IPS-15b (cell line): Measurements from ENCODE around the gene FOXS1.

Experiments used
- H3K27me3 ChIP-seq: one replicate; pipeline ENCODE4 v1.6.1; 2013; ENCODE audit warnings: low read length; ENCODE audit not compliant: control insufficient read depth, insufficient read depth
- H3K36me3 ChIP-seq: one replicate; pipeline ENCODE4 v1.6.1; 2013; ENCODE audit warnings: low read length; ENCODE audit not compliant: control insufficient read depth, insufficient read depth
- H3K4me1 ChIP-seq: one replicate; pipeline ENCODE4 v1.6.1; 2013; ENCODE audit warnings: mild to moderate bottlenecking, low read length; ENCODE audit not compliant: control insufficient read depth, insufficient read depth
- H3K4me3 ChIP-seq: one replicate; pipeline ENCODE4 v1.5.1; 2013; ENCODE audit warnings: low read depth, low read length
- H3K9ac ChIP-seq: one replicate; pipeline ENCODE4 v1.6.1; 2013; ENCODE audit warnings: low read depth, mild to moderate bottlenecking, low read length
- H3K9me3 ChIP-seq: one replicate; pipeline ENCODE4 v1.6.1; 2013; ENCODE audit warnings: mild to moderate bottlenecking, low read length; ENCODE audit not compliant: control insufficient read depth, insufficient read depth

Gene FOXS1

DNA sequence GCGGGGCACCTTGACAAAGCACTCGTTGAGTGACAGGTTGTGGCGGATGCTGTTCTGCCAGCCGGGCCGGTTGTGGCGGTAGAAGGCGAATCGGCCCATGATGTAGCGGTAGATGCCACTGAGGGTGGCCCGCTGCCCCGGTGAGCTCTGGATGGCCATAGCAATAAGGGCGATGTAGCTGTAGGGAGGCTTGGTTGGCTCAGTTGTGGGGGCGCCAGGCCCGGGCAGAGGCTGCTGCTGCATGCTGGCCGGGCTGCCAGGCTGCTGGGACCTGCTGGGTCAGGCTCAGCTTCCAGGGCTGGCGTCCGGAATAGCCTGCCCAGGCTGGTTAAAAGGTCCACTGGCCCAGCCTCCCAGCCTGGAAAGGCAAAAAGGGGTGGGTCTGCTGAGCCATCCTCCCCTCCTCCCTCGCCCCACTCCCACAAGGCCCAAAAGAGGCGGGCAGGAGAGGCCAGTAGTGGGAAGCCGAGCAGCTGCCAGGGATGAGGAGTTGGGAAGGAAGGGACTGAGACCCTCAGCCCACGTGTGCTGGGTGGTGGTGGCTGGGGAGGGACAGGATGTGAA is at the start of gene FOXS1:
Gene FOXS1, minus strand, starts transcription at position 305 of the 564 bp plus-strand sequence. Its CDS starts 62 bp downstream, at position 243.
- Histone ChIP-seq H3K27me3 (peaks cover 25% of the 10 kb centered on the region), H3K9me3 (no peaks in the 10 kb centered on the region), H3K4me1 (peaks cover 3% of the 10 kb centered on the region), H3K4me3 (no peak within 1 kb of the TSS), H3K36me3 (no peaks in the 10 kb centered on the region), H3K9ac (no peak within 1 kb of the TSS)

DNA sequence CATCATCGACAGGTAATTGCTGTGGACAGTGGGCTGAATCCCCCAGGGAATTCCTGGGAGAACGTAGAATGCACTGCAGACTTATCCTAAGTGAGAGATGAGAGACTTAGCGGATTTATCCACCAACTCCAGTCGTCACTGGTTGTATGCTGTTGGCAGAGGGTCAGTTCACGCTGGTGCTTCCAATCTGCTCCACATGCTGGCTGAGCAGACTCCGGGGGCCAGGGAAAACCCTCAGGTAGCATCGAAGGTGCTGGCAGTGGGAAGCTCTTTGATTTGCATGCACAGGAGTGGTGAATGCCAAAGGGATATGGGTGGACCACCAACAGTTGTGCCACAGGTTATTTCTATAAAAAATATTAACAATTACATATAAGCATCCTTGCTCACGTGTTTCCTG is 45.2 kb upstream of the FOXS1 start:
- Histone ChIP-seq H3K9me3 (no peaks in the 10 kb centered on the region), H3K4me1 (peaks cover under 1% of the 10 kb centered on the region), H3K36me3 (no peaks in the 10 kb centered on the region), H3K4me3 (no peak overlapping the region), H3K9ac (no peak overlapping the region), H3K27me3 (no peaks in the 10 kb centered on the region)

DNA sequence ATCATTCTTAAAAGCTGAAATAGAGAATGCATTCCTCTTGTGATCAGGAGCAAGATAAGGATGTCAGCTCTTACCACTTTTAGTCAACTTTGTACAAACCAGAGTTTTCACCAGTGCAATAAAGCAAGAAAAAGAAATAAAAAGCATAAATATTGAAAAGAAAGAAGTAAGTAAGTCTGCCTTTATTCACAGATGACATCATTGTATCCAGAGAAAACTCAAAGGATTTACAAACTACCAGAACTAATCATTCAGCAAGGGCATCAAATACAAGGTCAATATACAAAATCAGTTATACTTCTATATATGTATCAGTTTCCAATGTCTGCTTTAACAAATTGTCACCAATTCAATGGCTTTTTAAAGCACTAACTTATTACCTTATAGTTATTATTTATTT is 38.4 kb upstream of the FOXS1 start:
- Histone ChIP-seq H3K4me3 (no peak overlapping the region), H3K27me3 (no peaks in the 10 kb centered on the region), H3K4me1 (peaks cover 2% of the 10 kb centered on the region), H3K9me3 (no peaks in the 10 kb centered on the region), H3K9ac (no peak overlapping the region), H3K36me3 (no peaks in the 10 kb centered on the region)

DNA sequence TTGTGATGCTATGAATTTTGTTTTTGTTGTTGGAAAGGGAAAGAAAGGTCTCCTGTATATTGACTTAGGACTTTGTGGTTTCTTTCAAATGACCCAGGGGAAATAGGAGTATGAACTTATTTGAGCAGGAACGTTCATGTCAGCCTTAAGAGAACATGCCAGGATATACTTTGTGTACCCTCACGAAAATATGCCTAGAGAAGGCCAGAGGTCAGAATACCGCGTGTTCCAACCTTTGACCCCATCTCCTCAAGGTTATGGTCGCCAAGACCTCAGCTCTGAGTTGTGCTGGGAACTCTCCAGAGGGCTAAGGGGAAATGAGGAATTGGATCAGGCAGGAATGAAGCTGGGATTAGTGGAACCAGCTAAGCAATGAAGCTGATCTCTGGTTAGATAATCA is 36.5 kb upstream of the FOXS1 start:
- H3K4me3 ChIP-seq, result no peak overlapping the region
- H3K27me3 ChIP-seq, result no peaks in the 10 kb centered on the region
- no peaks in the 10 kb centered on the region for H3K9me3 ChIP-seq
- H3K36me3 ChIP-seq, result no peaks in the 10 kb centered on the region
- peaks cover 2% of the 10 kb centered on the region for H3K4me1 ChIP-seq
- H3K9ac ChIP-seq, result no peak overlapping the region

DNA sequence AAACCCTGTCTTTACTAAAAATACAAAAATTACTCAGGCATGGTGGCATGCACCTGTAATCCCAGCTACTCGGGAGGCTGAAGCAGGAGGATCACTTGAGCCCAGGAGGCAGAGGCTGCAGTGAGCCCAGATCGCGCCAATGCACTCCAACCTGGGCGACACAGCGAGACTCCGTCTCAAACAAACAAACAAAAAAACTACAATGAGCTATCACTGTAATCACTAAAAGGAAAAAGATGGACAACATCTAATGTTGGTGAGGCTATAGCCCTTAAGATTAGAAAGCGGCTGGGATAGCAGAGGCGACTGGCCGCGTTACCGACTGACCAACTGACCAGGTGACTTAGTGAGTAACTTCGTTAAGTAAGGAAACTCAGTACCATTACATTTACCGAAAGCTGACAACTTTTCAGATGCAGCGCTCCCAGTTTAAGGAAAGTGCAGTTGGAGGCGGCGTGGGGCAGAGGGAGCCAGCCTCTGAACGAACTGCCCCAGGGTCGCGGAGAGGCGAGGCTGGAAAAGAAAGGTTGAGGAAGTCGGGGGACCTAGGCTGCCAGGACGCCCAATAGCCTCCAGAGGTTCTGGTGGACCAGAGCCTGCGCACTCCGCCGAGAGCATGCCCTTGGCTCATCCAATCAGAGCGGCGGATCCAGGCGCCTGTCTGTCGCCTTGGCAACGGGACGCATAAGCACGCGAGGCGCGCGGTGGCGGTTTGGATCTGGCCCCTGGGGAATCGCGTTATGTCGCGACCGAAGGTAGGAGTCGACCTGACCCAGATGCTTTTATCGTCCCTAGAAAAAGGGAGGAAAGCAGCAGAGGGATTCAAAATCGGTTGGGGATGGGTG is 34.0 kb upstream of the FOXS1 start:
- H3K9me3 ChIP-seq, result no peaks in the 10 kb centered on the region
- H3K27me3 ChIP-seq, result no peaks in the 10 kb centered on the region
- peak overlapping the region; percentile 86 for H3K4me3 ChIP-seq
- no peaks in the 10 kb centered on the region for H3K36me3 ChIP-seq
- H3K9ac ChIP-seq, result peak overlapping the region; percentile 51
- H3K4me1 ChIP-seq, result no peaks in the 10 kb centered on the region

DNA sequence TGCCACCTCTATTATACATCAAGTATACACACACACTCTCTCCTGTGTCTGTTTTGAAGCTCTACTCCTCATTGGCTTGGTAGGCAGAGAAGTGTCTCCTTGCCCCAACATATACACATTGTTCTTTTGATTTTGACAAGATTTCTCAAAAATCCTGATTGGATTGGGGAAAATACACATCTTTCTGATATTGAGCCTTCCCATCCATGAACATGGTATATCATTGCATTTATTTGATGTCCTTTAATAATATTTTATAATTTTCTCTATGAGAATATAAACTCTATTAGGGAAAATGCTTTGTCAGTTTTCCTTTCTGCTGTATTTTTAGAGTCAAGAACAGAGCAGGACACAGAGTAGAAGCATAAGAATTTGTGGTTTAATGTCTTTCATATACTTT is 32.3 kb upstream of the FOXS1 start:
- no peaks in the 10 kb centered on the region for H3K9me3 ChIP-seq
- no peak overlapping the region for H3K9ac ChIP-seq
- H3K4me1 ChIP-seq, result no peaks in the 10 kb centered on the region
- H3K4me3 ChIP-seq, result no peak overlapping the region
- no peaks in the 10 kb centered on the region for H3K27me3 ChIP-seq
- H3K36me3 ChIP-seq, result no peaks in the 10 kb centered on the region

DNA sequence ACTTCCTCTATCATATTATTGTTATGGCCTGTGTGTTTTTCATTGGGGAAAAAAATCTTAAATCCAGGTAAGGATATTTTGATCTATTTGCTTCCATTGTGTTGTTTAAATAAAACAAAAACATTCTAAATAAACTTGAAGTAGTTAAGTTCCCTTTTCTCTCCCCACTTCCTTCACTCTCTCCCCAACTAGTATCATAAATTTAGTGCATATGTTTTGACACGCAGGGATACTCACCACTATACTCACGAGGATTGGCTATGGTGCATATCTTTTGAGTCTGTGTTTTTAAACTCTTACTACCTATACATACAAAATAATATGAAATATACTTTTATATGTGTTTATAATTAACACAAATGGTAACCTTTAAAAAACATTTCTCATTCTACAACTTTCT is 30.3 kb upstream of the FOXS1 start:
- Histone ChIP-seq H3K36me3 (no peaks in the 10 kb centered on the region), H3K9me3 (no peaks in the 10 kb centered on the region), H3K4me3 (no peak overlapping the region), H3K27me3 (peaks cover 9% of the 10 kb centered on the region), H3K4me1 (peaks cover 4% of the 10 kb centered on the region), H3K9ac (no peak overlapping the region)

DNA sequence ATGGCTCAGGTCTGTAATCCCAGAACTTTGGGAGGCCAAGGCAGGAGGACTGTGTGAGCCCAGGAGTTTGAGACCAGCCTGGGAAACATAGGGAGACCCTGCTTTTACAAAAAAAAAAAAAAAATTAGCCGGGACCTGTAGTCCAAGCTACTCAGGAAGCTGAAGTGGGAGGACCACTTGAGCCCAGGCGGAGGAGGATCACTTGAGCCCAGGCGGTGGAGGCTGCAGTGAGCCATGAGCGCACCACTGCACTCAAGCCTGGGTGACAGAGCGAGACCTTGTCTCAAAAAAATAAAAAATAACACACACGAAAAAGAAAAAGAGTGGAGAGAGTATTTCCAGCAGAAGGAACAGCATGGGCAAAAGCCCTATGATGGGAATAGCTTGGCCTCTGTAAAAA is 27.0 kb upstream of the FOXS1 start:
- Histone ChIP-seq H3K9me3 (no peaks in the 10 kb centered on the region), H3K36me3 (no peaks in the 10 kb centered on the region), H3K9ac (no peak overlapping the region), H3K27me3 (peaks cover 23% of the 10 kb centered on the region), H3K4me3 (no peak overlapping the region), H3K4me1 (peaks cover 4% of the 10 kb centered on the region)

DNA sequence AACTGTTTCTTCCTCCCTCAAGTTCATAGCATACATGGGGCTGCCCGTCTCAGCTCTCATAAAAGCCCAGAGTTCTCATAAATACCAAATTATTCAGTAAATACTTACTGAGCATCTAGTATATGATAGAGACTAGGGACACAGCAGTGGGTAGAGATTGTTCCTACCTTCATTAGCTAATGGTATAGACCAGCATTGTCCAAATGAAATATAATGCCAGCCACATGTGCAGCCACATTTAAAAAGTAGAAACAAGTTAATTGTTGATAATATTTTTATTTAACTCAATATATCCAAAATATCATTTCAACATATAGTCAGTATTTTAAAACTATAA is 26.2 kb upstream of the FOXS1 start:
- Histone ChIP-seq H3K9me3 (no peaks in the 10 kb centered on the region), H3K27me3 (peaks cover 23% of the 10 kb centered on the region), H3K4me3 (peak overlapping the region; percentile 67), H3K36me3 (no peaks in the 10 kb centered on the region), H3K4me1 (peaks cover 4% of the 10 kb centered on the region), H3K9ac (no peak overlapping the region)

DNA sequence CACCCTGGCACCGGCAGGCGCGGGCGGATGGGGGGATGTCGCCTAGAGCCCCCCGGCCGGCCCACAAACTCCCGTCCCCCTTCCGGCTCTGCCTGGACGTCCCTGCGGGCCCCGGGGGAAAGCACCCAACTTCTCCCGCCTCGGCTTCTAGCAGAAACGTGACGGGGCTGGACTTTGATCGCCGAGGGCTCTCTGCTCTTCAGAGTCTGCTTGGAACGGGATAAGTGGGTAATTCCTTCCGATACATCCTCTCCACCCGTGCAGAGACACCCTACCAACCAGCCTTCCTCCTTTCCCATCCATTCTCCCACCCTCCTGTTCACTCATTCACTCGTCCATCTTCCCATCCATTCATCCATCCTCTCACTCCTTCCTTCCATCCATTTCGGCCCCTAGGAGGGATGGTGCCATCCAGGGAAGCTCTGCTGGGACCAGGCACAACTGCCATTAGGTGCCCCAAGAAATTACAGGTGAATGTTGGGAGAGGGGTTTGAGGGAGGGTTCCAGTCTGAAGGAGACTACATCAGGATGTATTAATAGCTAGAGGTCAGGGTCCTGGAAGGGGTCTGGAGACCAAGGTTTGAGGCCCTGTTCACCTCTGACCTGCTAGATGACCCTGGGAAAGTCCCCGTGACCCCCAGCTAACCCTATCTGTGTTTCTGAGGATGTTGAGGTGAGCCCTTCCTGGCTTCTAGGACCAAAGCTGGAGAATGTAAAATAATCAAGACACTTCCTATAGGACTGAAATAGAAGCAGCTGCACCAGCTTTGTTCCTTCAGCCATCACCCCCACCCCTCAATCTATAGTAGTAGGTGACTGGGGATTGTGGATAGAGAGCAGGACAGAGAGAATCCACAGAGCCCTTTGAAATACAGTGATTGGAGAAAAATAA is 25.6 kb upstream of the FOXS1 start:
- no peaks in the 10 kb centered on the region for H3K9me3 ChIP-seq
- H3K4me1 ChIP-seq, result peaks cover 4% of the 10 kb centered on the region
- peak overlapping the region; percentile 9 for H3K9ac ChIP-seq
- no peaks in the 10 kb centered on the region for H3K36me3 ChIP-seq
- peak overlapping the region; percentile 67 for H3K4me3 ChIP-seq
- H3K27me3 ChIP-seq, result peaks cover 23% of the 10 kb centered on the region

DNA sequence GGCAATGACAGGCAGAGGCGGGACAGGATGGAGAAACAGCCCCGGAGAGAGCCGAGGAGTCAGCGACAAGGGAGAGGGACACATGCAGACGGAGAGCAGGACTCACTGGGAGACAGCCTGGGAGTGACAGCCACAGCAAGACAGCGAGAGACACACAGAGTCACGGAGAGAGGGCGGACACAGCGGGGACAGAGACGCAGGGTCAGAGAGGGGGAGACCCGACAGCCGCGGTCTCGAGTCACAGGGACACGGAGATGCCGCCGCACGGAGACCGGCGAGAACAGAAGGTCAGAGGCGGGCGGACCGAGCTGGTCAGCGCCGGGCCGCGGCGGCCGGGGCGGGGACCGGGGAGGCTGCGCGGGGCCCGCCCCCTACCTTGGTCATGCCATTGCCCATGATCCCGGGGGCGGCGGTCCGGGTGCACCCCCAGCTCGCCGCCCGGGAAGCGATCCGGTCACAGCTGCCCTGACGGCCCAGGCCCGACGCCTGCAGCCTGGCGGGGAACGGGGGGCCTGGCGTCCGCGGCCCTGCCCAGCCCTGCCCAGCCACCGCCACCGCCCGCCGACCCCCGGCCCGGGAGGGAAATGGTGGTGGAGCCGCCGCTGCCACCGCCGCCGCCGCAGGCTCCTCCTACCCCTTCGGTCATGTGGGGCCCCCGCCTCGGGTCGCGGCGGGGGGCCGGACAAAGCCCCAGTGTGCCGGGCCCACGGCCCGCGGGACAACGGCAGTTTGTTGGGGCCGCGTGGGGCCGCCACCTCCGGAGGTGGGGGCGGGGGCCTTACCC is 24.7 kb upstream of the FOXS1 start, which contains the start of the genes DUSP15 and TTLL9:
Gene DUSP15, minus strand, starts transcription at position 586 of the 784 bp plus-strand sequence. Its CDS starts 190 bp downstream, at position 396.
Gene TTLL9, plus strand, starts transcription at position 693 of the 784 bp plus-strand sequence. CDS start 493 bp downstream, outside the sequence.
- Histone ChIP-seq H3K27me3 (peaks cover 23% of the 10 kb centered on the region), H3K9ac (peak within 1 kb of the TSS; percentile 9), H3K9me3 (no peaks in the 10 kb centered on the region), H3K36me3 (no peaks in the 10 kb centered on the region), H3K4me1 (peaks cover 4% of the 10 kb centered on the region), H3K4me3 (peak within 1 kb of the TSS; percentile 67)
